Raji (cell line): ENCODE results near the gene PAIP2.

Experiments
- POLR2A ChIP-seq: IDR thresholded peaks from 2 replicates; pipeline ENCODE4 v1.6.1; 2011; ENCODE audit warnings: low read depth, low read length, control low read depth; ENCODE audit not compliant: insufficient read depth

PAIP2 gene, protein sequence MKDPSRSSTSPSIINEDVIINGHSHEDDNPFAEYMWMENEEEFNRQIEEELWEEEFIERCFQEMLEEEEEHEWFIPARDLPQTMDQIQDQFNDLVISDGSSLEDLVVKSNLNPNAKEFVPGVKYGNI

DNA sequence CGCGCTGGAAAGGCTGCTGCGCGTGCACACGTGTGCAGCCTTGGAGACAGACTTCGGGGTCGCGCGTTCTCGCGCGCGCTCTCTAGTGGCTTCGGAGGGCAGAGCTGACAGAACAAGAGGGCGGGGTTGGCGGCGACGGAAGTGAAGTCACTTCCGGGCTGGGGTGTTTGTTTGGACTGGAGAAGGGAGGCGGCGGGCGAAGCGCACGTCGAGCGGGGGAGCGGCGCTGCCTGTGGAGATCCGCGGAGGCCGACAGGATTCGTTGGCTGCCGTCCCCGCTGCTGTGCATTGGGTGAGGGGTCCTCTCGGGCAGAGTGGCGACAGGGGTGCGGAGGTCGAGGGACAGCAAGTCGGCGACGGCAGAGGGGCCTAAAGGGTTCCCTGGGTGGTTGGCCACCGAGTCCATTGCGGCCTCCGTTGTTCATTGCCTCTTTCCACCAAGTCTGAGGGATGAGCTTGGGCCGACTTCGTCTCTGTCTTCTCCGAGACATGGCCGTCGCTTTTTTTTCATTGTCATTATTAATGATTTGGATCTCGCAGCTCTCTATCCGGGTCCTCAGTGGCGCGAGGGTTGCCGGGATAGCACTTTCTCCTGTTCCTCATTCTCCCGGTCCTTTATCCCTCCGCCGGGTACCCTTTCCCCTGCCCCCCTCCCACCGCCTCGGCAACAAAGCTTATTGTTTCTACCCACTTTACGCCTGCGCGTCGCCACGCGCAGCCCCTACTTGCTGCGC, at the start of gene PAIP2:
Gene PAIP2 (plus strand): TSS at position 166 of the 734 bp plus-strand sequence. CDS start 21,931 bp downstream, outside the sequence.
- TF ChIP-seq POLR2A, result peak; percentile 93

- no peak for TF ChIP-seq POLR2A
These were observed 48.5 kb upstream of the PAIP2 start for GRCh38 chr5:139293202-139293506.

DNA sequence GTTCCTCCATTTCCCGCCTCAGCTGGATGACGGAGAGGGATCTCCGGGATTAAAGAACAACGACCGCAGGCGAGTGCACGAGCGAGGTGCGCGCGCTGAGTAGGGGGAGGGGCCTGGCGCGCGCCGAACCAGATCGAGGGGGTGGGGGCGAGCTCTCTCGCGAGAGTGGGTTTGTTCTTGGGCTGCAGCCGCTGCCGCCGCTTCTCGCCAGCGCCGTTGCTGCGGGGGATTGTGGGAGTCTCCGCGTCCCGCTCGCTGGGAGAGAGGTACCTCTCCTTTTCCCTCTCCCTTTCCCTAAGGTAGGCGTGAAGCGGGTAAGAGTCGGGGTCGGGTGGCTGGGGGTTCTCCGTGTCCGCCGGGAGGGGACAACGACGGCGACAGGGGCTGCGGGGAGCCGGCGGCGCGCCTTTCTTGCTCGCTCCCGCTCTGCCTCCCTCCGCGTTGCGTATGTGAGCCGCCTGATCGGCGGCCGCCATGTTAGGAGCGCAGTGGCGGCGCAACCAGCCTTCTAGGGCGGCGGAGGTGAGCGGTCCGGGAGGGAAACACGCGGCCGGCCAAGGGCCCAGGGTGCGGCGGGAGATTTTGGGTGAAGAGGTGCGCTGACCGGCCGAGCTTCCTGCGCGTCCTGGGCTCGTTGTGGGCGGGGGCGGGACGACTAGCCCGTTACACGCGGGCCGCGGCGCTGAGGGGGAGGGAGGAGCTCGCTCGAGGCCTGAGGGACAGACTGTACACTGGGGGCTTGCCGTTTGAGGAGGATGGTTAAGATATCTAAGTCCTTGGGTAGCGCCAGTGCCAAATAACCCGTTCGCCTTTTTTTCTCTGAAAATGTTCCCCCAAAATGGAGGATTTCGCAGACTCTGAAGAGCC, 47.9 kb upstream of the PAIP2 start, which contains the start of gene MATR3:
Gene MATR3 (plus strand): TSS at position 234 of the 867 bp plus-strand sequence. CDS start 13,676 bp downstream, outside the sequence.
- peak; percentile 91 for TF ChIP-seq POLR2A

- peak; percentile 22; the same call in 1 of the 2 replicates for TF ChIP-seq POLR2A
These were observed 47.1 kb upstream of the PAIP2 start for GRCh38 chr5:139294374-139295165.

DNA sequence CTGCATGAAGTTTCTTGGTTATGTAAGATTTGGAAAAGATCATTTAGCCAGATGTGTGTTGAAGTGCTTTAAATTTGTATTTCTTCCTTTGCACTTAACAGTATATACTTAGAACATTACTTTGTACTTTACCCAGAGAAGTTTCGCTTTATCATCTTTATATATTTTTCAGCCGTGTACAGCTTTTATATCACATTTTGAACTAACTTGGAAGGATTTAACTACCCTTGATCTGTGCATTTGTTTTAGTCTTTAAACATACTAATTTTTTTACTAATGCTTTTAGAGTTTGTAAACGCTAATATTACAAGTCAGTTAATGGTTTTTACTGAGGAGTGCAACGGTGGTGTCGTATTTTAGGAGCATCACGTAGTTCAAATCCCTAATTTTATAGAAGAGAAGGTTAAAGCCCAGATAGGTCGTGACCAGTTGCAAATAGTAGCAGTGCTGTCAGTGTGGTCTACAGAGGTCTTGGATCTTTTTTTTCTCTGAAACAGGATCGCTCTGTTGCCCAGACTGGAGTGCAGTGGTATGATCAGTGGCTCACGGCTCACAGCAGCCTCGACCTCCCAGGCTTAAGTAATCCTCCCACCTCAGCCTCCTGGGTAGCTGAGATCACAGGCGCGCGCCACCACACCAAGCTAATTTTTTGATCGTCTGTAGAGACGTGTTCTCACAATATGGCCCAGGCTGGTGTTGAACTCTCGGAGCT, 46.2 kb upstream of the PAIP2 start:
- TF ChIP-seq POLR2A, result no peak

DNA sequence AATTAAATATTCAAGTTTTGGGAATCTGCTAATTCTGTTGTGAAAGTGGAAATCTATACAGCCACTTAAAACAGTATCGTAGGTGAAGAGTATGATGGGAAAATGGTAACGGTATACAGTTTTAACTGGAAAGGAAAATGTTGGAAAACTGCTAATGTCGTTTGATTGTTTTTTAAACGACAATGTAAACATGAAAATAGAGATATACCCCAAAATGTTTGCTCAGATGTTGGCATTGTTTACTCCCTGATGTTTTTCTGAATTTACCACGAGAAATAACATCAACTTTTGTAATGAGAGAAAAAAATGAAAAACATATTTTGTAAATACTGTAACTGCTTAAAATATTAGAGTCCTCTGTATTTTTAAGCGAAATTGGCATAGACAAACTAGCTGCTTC, 45.5 kb upstream of the PAIP2 start:
- TF ChIP-seq POLR2A, result no peak

GRCh38 chr5:139296862-139297326, 44.8 kb upstream of the PAIP2 start:
- no peak for TF ChIP-seq POLR2A

GRCh38 chr5:139297439-139298133, 44.1 kb upstream of the PAIP2 start:
- no peak for TF ChIP-seq POLR2A

DNA sequence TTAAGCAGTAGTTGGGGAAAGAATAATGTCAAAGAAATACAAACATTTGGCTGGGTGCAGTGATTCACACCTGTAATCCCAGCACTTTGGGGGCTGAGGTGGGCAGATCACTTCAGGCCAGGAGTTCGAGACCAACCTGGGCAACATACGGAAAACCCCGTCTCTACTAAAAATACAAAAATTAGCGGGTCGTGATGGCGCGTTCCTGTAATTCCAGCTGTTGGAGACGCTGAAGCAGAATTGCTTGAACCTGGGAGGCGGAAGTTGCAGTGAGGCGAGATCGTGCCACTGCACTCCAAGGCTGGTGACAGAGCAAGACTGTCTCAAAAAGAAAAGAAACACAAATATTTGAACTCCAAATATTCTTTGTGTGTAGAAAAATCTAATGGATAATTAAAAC, 43.4 kb upstream of the PAIP2 start:
- no peak for TF ChIP-seq POLR2A

DNA sequence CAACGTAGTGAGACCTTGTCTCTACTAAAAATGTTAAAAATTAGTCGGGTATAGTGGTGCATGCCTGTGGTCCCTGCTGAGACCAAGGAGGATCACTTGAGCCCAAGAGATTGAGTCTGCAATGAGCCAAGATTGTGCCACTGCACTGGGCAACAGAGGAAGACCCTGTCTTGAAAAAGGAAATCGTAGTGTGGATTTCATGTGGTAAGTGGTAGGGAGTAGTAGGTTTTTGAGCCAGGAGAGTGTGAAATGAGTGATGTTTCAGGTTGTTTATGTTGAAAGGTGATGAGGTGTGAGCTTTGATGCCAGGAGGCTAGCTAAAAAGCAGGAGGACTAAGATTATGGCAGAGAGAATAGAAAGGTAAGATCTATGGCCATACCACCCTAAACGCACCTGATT, 42.2 kb upstream of the PAIP2 start:
- TF ChIP-seq POLR2A, result no peak

DNA sequence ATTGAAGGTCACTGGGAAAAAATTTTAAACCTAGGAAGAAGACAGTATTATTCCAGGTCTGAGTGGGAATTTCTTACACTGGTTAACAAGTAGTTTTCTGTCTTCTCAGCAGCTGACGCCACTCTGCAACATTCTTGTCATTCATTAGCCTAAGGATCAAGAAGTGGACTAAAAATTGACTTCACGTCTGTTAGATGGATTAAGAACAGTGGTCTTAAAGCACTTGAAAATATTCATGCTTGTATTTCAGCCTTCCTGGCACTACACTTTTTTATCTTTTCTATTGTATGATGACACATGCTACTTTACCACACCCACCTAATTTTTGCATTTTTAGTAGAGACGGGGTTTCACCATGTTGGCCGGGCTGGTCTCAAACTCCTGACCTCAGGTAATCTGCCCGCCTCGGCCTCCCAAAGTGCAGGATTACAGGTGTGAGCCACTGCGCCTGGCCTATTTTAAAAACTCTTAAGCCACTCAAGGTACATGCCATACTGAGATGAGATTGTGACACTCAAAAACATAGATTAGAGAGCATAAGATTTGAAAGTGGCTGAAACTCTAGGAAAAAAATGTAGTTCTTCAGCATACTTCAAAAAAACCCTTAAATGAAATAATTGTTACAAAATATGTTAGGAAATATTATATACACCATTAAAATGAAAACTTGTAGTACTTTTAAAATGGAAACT, 39.7 kb upstream of the PAIP2 start:
- TF ChIP-seq POLR2A, result no peak

GRCh38 chr5:139304391-139305324, 37.0 kb upstream of the PAIP2 start:
- TF ChIP-seq POLR2A, result no peak
